Activated T-helper 1 cell treated with anti-CD3 and anti-CD28 coated beads, Interleukin-2, amount 50 U/mL, for 16 hours (primary cell): Measurements from ENCODE around the gene RNF182.
A peak's percentile ranks its signal among the peaks of the same experiment; 100 is the strongest.
"Not testable (repeated sequence)": the region's sequence is repeated elsewhere in the genome, so short reads cannot be mapped to it uniquely, and the experiment has no call there.

Experiments used
- DNase-seq, 2 donors: peaks; one replicate each; pipeline ENCODE4 v3.0.0-alpha.2; 2020; ENCODE audit warnings: low read depth in 1 of 2, low spot score in 1 of 2

Gene RNF182, protein sequence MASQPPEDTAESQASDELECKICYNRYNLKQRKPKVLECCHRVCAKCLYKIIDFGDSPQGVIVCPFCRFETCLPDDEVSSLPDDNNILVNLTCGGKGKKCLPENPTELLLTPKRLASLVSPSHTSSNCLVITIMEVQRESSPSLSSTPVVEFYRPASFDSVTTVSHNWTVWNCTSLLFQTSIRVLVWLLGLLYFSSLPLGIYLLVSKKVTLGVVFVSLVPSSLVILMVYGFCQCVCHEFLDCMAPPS

DNA sequence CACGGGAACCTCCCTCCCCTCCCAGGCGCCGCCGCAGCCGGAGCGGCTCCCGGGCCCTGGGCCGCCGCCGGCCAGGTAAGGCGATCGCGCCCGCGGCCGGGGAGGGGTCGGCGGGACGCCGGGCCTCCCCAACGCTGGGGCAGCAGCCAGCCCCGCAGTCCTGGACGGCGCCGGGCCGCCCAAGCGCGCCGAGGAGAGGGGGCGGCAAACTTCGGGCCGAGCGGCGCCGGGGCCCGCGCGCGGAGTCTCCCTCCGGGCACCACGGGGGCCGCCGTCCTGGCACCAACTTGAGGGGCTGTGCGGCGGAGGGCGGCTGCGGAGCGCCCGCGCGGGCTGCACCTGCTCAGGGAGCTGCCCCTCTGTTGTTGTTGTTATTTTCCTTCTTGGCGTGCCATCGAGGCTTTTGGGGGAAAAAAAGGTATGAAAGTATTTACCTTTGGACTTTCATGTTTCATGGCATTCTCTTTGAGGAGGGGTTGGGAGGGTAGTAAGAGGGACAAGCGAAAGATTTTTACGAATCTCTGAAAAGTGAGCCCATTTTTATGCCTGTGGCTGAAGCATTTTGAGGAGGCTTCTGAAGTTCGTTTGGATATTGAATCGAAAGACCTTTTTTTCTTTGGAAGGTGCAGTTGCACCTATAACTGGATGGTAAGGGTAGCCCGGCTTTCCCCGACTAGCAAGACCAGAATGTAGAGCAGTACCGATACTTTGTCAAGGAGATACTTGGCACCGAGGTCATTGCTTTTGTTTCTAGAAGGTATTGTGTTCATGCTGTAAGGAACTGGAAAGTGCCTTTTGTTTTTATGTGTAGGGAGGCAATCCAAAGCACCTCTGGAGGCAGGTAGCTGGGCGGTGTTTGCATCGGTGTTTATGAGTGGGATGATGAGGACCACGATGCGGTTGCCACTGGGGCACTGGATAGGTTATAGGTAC is at the start of gene RNF182:
TSS of gene RNF182 (plus strand) at position 4 of the 933 bp plus-strand sequence. CDS start 52,168 bp downstream, outside the sequence.
- no peak for DNase-seq

GRCh38 chr6:13877051-13877450 is 47.7 kb upstream of the RNF182 start:
- DNase-seq = no peak

- DNase-seq = not testable (repeated sequence)
These were observed 44.6 kb upstream of the RNF182 start for GRCh38 chr6:13880061-13880663.

DNA sequence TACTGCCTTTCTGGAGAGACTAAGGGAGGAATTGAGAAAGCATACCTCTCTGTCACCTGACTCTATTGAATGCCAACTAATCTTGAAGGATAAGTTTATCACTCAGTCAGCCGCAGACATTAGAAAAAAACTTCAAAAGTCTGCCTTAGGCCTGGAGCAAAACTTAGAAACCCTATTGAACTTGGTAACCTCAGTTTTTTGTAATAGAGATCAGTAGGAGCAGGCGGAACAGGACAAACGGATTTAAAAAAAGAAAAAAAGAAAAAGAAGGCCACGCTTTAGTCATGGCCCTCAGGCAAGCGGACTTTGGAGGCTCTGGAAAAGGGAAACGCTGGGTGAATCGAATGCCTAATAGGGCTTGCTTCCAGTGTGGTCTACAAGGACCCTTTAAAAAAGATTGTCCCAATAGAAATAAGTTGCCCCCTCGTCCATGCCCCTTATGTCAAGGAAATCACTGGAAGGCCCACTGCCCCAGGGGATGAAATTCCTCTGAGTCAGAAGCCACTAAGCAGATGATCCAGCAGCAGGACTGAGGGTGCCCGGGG is 43.1 kb upstream of the RNF182 start:
- no peak for DNase-seq

DNA sequence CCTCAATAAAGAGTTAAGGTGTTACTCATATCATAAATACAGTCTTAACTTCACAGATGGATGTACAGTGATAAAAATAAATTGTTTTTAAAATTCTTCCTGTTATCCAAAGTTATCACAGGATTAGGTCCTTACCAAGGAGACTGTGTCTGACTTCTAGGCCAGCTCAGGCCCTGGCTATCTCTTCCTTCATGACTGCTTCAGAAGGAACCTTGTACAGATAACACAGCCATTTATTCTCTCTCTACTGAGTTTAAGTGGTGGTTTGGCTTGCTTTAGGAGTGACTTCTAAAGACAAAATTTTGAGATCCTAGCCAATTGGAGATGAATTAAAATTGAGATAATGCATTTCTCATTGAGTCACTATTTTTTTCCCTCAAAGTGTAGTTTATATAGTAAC is 40.8 kb upstream of the RNF182 start:
- DNase-seq = no peak

- no peak for DNase-seq
These were observed 40.4 kb upstream of the RNF182 start for GRCh38 chr6:13884397-13884796.

DNA sequence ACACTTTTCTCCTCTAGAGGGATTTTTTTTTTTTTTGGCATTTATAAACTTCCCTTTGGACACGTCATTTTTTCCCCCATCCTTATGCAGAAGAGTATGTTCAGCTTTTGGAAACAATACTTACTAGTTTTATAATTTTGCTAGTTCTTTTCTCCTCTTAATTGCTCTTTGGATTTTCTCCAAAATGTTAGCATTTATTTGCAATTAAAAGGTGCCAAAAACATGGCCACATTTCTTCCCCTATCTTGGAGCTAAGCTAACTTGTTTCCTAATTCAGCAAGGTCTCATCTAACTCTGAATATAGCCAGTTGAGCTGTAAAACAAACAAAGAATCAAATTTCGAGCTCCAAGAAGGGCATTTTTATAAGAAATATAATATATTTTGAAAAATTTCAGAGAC is 39.2 kb upstream of the RNF182 start:
- no peak for DNase-seq

DNA sequence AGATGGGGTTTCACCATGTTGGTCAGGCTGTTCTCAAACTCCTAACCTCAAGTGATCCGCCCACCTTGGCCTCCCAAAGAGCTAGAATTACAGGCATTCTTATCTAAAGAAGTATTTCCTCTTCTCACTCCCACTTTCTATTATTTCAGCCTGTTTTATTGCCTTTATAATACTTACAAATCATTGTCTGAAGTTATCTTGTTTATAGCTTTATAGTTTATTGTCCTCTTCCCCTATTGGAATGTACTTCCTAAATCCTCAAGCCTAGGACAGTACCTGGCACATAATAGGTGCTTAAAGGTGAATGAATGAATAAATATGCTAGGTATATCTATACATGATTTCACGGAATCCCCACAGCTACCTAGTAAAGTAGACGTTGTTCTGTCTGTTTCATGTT is 37.8 kb upstream of the RNF182 start:
- DNase-seq = no peak

- no peak for DNase-seq
These were observed 32.6 kb upstream of the RNF182 start for GRCh38 chr6:13892017-13892645.

- DNase-seq = no peak
These were observed 21.8 kb upstream of the RNF182 start for GRCh38 chr6:13902922-13903321.

DNA sequence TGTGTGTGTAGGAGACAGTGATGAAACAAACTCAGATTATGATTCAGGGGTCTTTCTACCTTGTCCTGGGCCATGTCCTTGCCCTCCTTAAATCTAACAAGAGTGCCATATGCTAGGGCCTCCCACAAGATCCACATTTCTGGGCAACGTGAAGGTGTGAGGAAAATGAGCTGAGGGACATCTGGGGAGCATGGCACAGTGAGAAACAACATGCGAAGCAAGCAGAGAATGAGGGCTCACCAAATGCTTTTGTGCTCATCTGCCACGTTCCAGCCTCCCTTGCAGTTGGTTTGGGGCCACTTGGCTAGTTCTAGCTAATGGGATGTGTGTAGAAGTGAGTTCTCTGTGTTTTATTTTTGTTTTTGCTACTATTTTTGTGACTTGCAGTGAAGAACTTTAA is 21.4 kb upstream of the RNF182 start:
- no peak for DNase-seq

DNA sequence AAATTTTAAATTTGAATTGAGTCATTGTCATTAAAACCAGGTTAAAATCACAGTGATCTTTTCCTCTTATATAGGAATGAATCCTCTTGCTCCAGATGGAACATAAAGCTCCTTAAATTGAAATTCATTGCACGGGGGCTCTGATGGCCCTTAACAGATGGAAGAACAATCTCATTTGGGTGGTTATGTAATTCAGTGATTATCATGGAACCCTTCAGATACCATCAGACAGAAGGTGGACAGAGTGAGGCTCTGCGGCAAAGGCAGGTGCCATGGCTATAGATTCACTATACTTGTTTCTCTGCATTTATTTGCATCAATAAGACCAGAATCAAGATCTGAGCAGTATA is 17.8 kb upstream of the RNF182 start:
- DNase-seq = no peak

- DNase-seq = no peak
These were observed 17.0 kb upstream of the RNF182 start for GRCh38 chr6:13907614-13908215.

DNA sequence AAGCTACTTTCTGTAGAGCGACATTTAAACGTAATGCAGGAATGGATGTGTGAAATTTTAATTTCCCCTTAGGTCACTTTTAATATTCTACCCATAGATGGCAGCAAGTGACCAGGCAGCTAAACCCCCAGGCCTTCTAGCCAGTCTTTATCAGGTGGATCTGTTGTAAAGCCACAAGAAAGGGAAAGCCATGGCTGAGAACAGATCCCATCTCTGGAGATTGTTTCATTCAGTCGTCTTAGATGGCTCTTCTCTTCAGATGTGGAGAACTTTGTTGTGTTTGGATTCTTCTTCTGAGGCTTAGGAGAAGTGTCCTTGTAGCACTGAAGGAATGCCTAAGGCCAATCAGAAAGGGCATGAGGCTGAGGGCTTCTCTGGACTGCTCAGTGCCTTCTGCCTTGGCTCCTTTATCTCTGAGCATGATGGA is 15.8 kb upstream of the RNF182 start:
- DNase-seq = peak in 1 of 2 donors; percentile 20

- DNase-seq = no peak
These were observed 14.3 kb upstream of the RNF182 start for GRCh38 chr6:13910443-13910842.

- DNase-seq = no peak
These were observed 13.4 kb upstream of the RNF182 start for GRCh38 chr6:13911337-13911736.

GRCh38 chr6:13913226-13914001 is 11.3 kb upstream of the RNF182 start:
- no peak for DNase-seq

DNA sequence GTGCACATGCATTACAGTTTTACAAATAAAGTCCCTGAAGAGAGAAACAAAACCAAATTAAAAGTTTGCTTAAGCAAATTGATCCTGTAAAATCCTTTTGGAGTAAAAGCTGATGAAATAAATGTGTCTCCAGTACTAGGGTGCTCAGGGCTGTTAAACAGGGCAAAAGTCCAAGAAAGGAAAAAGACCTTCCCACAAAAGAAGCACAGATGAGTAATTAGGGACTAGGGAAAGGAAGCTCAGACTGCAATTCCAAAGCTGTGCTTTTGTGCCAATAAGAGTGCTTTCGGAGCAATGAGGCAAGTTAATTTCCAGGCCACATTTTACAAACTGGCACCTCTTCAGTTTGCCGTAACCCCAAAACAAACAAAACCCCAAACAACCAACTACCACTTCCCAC is 10.4 kb upstream of the RNF182 start:
- DNase-seq = no peak

DNA sequence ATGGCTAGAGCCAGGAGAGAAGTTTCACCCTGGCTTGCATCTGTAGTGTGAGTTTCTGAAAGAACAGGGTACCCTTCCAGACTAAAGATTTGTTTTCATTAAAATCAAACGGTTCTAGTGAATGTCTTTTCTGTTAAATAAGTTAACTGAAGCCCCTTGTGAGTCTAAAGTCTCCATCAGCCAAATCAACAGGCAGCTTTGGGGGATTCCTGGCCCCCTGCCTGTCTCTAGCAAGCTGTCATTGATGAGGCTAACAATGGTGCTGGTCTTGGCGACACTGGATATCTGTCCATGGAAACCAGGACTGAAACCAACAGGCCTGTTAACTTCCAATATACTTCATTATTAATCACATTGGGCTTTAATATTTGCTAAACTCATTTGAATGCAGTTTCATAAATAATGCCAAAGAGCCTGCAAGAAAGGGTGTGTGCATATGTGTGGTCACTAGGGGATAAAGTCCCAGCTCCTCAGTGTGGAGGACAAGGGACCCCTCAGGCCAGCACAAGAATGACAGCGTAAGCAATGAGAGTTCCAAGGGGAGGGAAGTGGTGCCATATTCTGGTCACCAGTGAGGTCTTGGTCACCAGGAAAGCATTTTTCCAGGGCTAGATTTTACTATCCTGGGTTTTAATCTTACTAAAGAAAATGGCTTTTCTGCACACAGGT is 9.1 kb upstream of the RNF182 start:
- no peak for DNase-seq
